Measurements from ENCODE around the gene COL26A1.

DNA sequence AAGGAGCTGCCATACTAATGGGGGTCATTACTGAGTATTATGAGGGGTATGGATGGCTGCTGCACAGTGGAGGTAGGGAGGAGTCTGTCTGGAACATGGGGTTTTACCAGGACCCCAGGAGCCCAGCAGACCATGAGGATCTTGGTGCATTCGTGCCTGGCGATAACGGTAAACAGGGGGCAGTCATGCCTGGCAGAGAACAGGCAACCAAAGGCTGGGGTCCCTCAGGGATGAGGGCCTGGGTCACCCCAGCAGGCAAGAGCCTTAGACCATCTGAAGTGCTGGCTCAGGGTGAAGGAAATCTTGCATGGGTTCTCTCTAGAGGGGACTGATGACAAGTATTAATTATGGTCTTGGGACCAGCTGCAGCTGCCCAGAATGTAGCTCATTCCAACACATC, 220.3 kb downstream of the COL26A1 start:
- TF ChIP-seq, protein P1, sequence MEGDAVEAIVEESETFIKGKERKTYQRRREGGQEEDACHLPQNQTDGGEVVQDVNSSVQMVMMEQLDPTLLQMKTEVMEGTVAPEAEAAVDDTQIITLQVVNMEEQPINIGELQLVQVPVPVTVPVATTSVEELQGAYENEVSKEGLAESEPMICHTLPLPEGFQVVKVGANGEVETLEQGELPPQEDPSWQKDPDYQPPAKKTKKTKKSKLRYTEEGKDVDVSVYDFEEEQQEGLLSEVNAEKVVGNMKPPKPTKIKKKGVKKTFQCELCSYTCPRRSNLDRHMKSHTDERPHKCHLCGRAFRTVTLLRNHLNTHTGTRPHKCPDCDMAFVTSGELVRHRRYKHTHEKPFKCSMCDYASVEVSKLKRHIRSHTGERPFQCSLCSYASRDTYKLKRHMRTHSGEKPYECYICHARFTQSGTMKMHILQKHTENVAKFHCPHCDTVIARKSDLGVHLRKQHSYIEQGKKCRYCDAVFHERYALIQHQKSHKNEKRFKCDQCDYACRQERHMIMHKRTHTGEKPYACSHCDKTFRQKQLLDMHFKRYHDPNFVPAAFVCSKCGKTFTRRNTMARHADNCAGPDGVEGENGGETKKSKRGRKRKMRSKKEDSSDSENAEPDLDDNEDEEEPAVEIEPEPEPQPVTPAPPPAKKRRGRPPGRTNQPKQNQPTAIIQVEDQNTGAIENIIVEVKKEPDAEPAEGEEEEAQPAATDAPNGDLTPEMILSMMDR (IDR thresholded peaks at IDR 0.05): no peak
- TF ChIP-seq POLR2A (IDR thresholded peaks at IDR 0.05) (no peak), POLR2AphosphoS5 (IDR thresholded peaks at IDR 0.05) (no peak)
